ENCODE data around the gene HS3ST1. TPM values are rescaled to one million over a fixed set of nuclear protein-coding genes. Genes with fewer than 3 reads are reported as not detected.
A peak's percentile ranks its signal among the peaks of the same experiment; 100 is the strongest.

HS3ST1 gene
- total RNA-seq, 4 donors from 2014 or later, result 3.1 to 12.5 (median 5.4) TPM

GRCh38 chr4:11429699-11430045, 978 bp upstream of the HS3ST1 start:
- WGBS, result 52% methylated on average over 8 of the region's 8 CpGs
- Histone ChIP-seq H3K4me3 (peak overlapping the region; percentile 58 to 64 (median 61)), H3K36me3 (no peaks in the 10 kb centered on the region), H3K27me3 (peaks cover 0 to 28% (median 2%) of the 10 kb centered on the region in 4 donors), H3K4me1 (peaks cover 3 to 32% (median 28%) of the 10 kb centered on the region in 4 donors), H3K27ac (replicated peaks in 1 of 4) (peak overlapping the region in 1 of 4 donors; percentile 64), H3K9me3 (no peaks in the 10 kb centered on the region)
- DNase-seq (ENCODE audit: extremely low spot score), result no peak
- TF ChIP-seq POLR2AphosphoS5 (IDR thresholded peaks at IDR 0.05), result no peak
- intact Hi-C loops (cut with DNase I), result loop anchor here (10.0 kb wide), 1 partner anchor 845 kb away; no protein-coding TSS in a partner anchor

- no peaks in the 10 kb centered on the region for H3K9me3 ChIP-seq
- intact Hi-C loops (cut with DNase I), result loop anchor here (10.0 kb wide), 1 partner anchor 844 kb away; no protein-coding TSS in a partner anchor
- peaks cover 3 to 32% (median 28%) of the 10 kb centered on the region in 4 donors for H3K4me1 ChIP-seq
- H3K27me3 ChIP-seq, result peaks cover 0 to 28% (median 2%) of the 10 kb centered on the region in 4 donors
- H3K27ac ChIP-seq (replicated peaks in 1 of 4), result peak overlapping the region; percentile 30 to 64 (median 46)
- peak; percentile 9 for TF ChIP-seq POLR2A (IDR thresholded peaks at IDR 0.05; ENCODE audit: low read depth)
- TF ChIP-seq CTCF (IDR thresholded peaks at IDR 0.05), result peak; percentile 39 to 65 (median 50)
- peak; percentile 6 to 50 for TF ChIP-seq POLR2AphosphoS5 (IDR thresholded peaks at IDR 0.05)
- TF ChIP-seq EP300 (IDR thresholded peaks at IDR 0.05), result no peak
- H3K36me3 ChIP-seq, result no peaks in the 10 kb centered on the region
- WGBS, result 4% methylated on average over 26 of the region's 64 CpGs
- peak overlapping the region; percentile 58 to 64 (median 61) for H3K4me3 ChIP-seq
- peak; percentile 92 for DNase-seq (ENCODE audit: extremely low spot score)
These were observed 405 bp upstream of the HS3ST1 start for GRCh38 chr4:11428899-11429698.

- Histone ChIP-seq H3K9me3 (no peaks in the 10 kb centered on the region), H3K4me3 (peak overlapping the region; percentile 58 to 64 (median 61)), H3K27me3 (peaks cover 0 to 28% (median 2%) of the 10 kb centered on the region in 4 donors), H3K27ac (replicated peaks in 1 of 4) (peak overlapping the region in 1 of 4 donors; percentile 30), H3K36me3 (no peaks in the 10 kb centered on the region), H3K4me1 (peaks cover 3 to 32% (median 29%) of the 10 kb centered on the region in 4 donors)
- intact Hi-C loops (cut with DNase I), result loop anchor here (10.0 kb wide), 1 partner anchor 843 kb away; no protein-coding TSS in a partner anchor
- WGBS, result 4% methylated on average over 31 of the region's 45 CpGs
- TF ChIP-seq POLR2A (IDR thresholded peaks at IDR 0.05; ENCODE audit: low read depth) (no peak), EP300 (IDR thresholded peaks at IDR 0.05) (no peak), CTCF (IDR thresholded peaks at IDR 0.05) (no peak), POLR2AphosphoS5 (IDR thresholded peaks at IDR 0.05) (no peak)
- no peak for DNase-seq (ENCODE audit: extremely low spot score)
These were observed 1.3 kb downstream of the HS3ST1 start for GRCh38 chr4:11427121-11427996.

- H3K27me3 ChIP-seq, result peaks cover 0 to 28% (median 2%) of the 10 kb centered on the region in 4 donors
- H3K27ac ChIP-seq (replicated peaks in 1 of 4), result no peak overlapping the region
- H3K4me3 ChIP-seq, result peak overlapping the region; percentile 58 to 64 (median 61)
- intact Hi-C loops (cut with DNase I), result loop anchor here (10.0 kb wide), 1 partner anchor 842 kb away; no protein-coding TSS in a partner anchor
- no peak for TF ChIP-seq POLR2AphosphoS5 (IDR thresholded peaks at IDR 0.05)
- no peak for TF ChIP-seq POLR2A (IDR thresholded peaks at IDR 0.05; ENCODE audit: low read depth)
- TF ChIP-seq EP300 (IDR thresholded peaks at IDR 0.05), result no peak
- no peak for TF ChIP-seq CTCF (IDR thresholded peaks at IDR 0.05)
- H3K9me3 ChIP-seq, result no peaks in the 10 kb centered on the region
- DNase-seq (ENCODE audit: extremely low spot score), result no peak
- peaks cover 3 to 32% (median 29%) of the 10 kb centered on the region in 4 donors for H3K4me1 ChIP-seq
- 39% methylated on average over 10 of the region's 10 CpGs for WGBS
- H3K36me3 ChIP-seq, result no peaks in the 10 kb centered on the region
These were observed 2.0 kb downstream of the HS3ST1 start for GRCh38 chr4:11426731-11427120.

Data from esophagus muscularis mucosa (tissue), 4 donors.